Colonic mucosa (tissue), 4 donors: Measurements from ENCODE around the gene ST8SIA5. TPM values are rescaled to one million over a fixed set of nuclear protein-coding genes. Genes with fewer than 3 reads are reported as not detected.

Source experiments
- DNase-seq: peaks from one replicate; pipeline ENCODE4 v3.0.0-alpha.2; 2020
- H3K27ac ChIP-seq: fragments of 200-600 bp; one replicate; pipeline ENCODE4 v1.8.0; 2021
- H3K27me3 ChIP-seq: fragments of 200-600 bp; one replicate; pipeline ENCODE4 v1.8.0; 2021
- H3K36me3 ChIP-seq: fragments of 200-600 bp; one replicate; pipeline ENCODE4 v1.8.0; 2021
- H3K4me1 ChIP-seq: fragments of 200-600 bp; one replicate; pipeline ENCODE4 v1.8.0; 2021; ENCODE audit warnings: mild to moderate bottlenecking
- H3K4me3 ChIP-seq: fragments of 200-600 bp; one replicate; pipeline ENCODE4 v1.8.0; 2021
- H3K9ac ChIP-seq, 2 donors: one replicate each; pipeline ENCODE4 v1.7.0; 2013; ENCODE audit warnings: control low read depth in 2 of 2, low read depth in 2 of 2, low read length in 2 of 2
- H3K9me3 ChIP-seq: fragments of 200-600 bp; one replicate; pipeline ENCODE4 v1.8.0; 2021
- CTCF ChIP-seq: fragments of 200-600 bp; IDR thresholded peaks from one replicate; pipeline ENCODE4 v1.8.0; 2022; ENCODE audit warnings: antibody characterized with exemption, mild to moderate bottlenecking
- intact Hi-C: fragments of 100-400 bp; cut with DNase I; formaldehyde crosslinking; loops from one replicate; pipeline ENCODE4 v1.14.1; 2022
- total RNA-seq, 2 donors: library from RNA; stranded (reverse); fragmentation: NEBNext Ultra II Directional in 1 of 2; extraction: Animal tissue kit (Norgen Biotek cat#: 25700) in 1 of 2; gene quantifications; one replicate each; pipeline ENCODE4 v1.2.1, GENCODE V29; 2021
- donor health status: healthy.
- donor health status: DM: no; HTN: no; CAD: no.
- donor health status: DM: no; HTN: no; CAD: no.

Gene ST8SIA5
- total RNA-seq, 2 donors from 2014 or later = 0.32 to 0.37 TPM

GRCh38 chr18:46740046-46740445 lies 16.8 kb downstream of the ST8SIA5 start:
- no peak overlapping the region for H3K27ac ChIP-seq
- DNase-seq = no peak
- H3K9ac ChIP-seq = no peak overlapping the region
- intact Hi-C loops = no loop called here
- no peaks in the 10 kb centered on the region for H3K4me1 ChIP-seq
- H3K27me3 ChIP-seq = no peaks in the 10 kb centered on the region
- H3K36me3 ChIP-seq = no peaks in the 10 kb centered on the region
- TF ChIP-seq CTCF = no peak
- H3K4me3 ChIP-seq = no peak overlapping the region
- no peaks in the 10 kb centered on the region for H3K9me3 ChIP-seq

- H3K36me3 ChIP-seq = no peaks in the 10 kb centered on the region
- H3K27ac ChIP-seq = no peak overlapping the region
- TF ChIP-seq CTCF = no peak
- H3K9me3 ChIP-seq = no peaks in the 10 kb centered on the region
- intact Hi-C loops = no loop called here
- no peak for DNase-seq
- no peak overlapping the region for H3K9ac ChIP-seq
- no peaks in the 10 kb centered on the region for H3K27me3 ChIP-seq
- H3K4me3 ChIP-seq = no peak overlapping the region
- H3K4me1 ChIP-seq = no peaks in the 10 kb centered on the region
Measured at GRCh38 chr18:46738491-46738890, 18.4 kb downstream of the ST8SIA5 start.

- Histone ChIP-seq H3K4me3 (no peak overlapping the region), H3K27ac (no peak overlapping the region), H3K9me3 (no peaks in the 10 kb centered on the region), H3K9ac (no peak overlapping the region), H3K4me1 (no peaks in the 10 kb centered on the region), H3K27me3 (no peaks in the 10 kb centered on the region), H3K36me3 (no peaks in the 10 kb centered on the region)
- intact Hi-C loops = no loop called here
- no peak for DNase-seq
- TF ChIP-seq CTCF = no peak
Measured at GRCh38 chr18:46736736-46737135, 20.1 kb downstream of the ST8SIA5 start.

GRCh38 chr18:46736135-46736534 lies 20.7 kb downstream of the ST8SIA5 start:
- intact Hi-C loops = no loop called here
- DNase-seq = no peak

GRCh38 chr18:46734981-46735380 lies 21.9 kb downstream of the ST8SIA5 start:
- TF ChIP-seq CTCF = no peak
- Histone ChIP-seq H3K27ac (no peak overlapping the region), H3K4me1 (no peaks in the 10 kb centered on the region), H3K9me3 (no peaks in the 10 kb centered on the region), H3K9ac (no peak overlapping the region), H3K4me3 (no peak overlapping the region), H3K36me3 (no peaks in the 10 kb centered on the region), H3K27me3 (no peaks in the 10 kb centered on the region)
- intact Hi-C loops = no loop called here
- no peak for DNase-seq

More at GRCh38 chr18:46736135-46736534, 20.7 kb downstream of the ST8SIA5 start:
- no peaks in the 10 kb centered on the region for H3K4me1 ChIP-seq
- no peak overlapping the region for H3K4me3 ChIP-seq
- TF ChIP-seq CTCF = no peak
- no peak overlapping the region for H3K27ac ChIP-seq
- no peaks in the 10 kb centered on the region for H3K9me3 ChIP-seq
- no peak overlapping the region for H3K9ac ChIP-seq
- no peaks in the 10 kb centered on the region for H3K27me3 ChIP-seq
- H3K36me3 ChIP-seq = no peaks in the 10 kb centered on the region

GRCh38 chr18:46733872-46734271 lies 23.0 kb downstream of the ST8SIA5 start:
- no peak overlapping the region for H3K9ac ChIP-seq
- no peaks in the 10 kb centered on the region for H3K9me3 ChIP-seq
- H3K4me3 ChIP-seq = no peak overlapping the region
- no peaks in the 10 kb centered on the region for H3K4me1 ChIP-seq
- DNase-seq = no peak
- intact Hi-C loops = no loop called here
- no peak for TF ChIP-seq CTCF
- no peaks in the 10 kb centered on the region for H3K36me3 ChIP-seq
- no peak overlapping the region for H3K27ac ChIP-seq
- H3K27me3 ChIP-seq = no peaks in the 10 kb centered on the region
